Stromal cell of bone marrow (primary cell): ENCODE measurements around the gene TVP23C.

Experiments
- DNase-seq: peaks from one replicate; pipeline ENCODE4 v3.0.0-alpha.2; 2012; ENCODE audit warnings: low read depth

Gene TVP23C

DNA sequence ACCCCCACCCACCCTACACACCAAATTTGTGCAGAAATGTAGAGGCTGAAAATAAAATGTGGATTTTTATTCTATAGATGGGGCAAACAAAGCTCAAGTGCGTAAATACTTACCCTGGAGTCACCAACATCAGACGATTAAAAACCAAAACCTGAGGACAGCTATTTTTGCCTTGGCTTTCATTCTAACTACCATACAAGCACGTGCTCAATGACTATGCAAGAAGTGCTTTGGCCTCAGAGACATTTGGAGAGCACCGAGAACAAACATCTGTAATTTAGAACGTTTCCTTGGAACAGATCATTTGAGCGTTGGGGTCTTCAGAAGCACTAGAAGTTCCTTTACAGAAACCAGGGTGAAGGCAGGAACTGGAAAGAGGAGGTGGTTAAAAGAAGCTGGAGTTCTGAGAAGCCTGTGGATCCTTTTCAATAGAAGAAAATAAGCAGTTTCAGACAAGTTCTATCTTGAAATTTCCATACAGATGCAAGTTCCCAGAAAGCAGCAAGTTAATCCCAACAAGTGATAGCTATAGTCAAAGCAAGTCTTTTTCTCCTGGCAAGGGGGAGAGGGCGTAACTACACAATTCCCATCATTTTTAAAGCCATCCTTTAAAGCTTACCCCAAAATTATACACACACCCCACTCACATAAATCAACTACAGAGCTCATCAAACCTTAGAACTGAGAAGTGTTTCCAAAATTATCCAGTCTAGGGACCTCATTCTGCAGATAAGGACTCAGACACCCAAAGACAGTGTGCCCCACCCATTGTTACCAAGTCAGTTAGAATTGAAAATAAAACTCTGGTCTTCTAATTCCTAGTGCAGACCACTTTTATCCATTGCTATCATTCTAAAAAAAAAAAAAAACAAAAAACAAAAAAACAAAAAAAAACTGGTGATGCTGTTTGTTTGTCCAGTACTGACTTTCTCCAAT is 66.3 kb downstream of the TVP23C start:
- no peak for DNase-seq

DNA sequence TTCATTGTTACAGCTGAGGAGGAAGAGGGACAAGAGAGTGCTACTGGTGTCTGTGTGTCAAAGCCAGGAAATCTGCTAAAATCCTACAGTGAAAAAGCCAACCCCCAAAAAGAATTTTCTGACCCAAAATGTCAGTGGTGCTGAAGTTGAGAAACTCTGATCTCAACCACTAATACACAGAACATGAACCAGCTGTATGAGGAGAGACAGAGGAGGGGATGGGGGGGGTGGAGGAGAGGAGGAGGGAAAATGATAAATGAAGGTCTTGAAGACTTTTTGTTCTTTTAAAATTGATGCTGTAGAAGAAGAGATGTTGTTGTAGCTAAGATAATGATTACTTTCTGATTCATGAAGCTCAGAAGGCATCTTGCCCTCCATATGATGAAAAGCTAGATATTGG is 68.5 kb downstream of the TVP23C start:
- DNase-seq = no peak

DNA sequence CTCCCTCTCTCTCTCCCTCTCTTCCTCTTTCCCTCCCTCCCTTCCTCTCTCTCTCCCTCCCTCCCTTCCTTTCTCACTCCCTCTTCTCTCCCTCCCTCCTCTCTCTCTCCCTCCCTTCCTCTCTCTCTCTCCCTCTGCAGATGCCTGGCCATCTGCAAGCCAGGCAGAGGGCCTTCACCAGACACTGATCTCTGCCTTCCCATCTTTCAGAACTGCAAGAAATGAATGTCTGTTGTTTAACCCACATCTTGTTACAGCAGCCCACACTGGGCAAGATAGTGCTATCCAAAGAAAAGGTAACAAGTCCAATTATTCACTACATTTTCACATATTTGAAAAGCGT is 69.6 kb downstream of the TVP23C start:
- DNase-seq = no peak

DNA sequence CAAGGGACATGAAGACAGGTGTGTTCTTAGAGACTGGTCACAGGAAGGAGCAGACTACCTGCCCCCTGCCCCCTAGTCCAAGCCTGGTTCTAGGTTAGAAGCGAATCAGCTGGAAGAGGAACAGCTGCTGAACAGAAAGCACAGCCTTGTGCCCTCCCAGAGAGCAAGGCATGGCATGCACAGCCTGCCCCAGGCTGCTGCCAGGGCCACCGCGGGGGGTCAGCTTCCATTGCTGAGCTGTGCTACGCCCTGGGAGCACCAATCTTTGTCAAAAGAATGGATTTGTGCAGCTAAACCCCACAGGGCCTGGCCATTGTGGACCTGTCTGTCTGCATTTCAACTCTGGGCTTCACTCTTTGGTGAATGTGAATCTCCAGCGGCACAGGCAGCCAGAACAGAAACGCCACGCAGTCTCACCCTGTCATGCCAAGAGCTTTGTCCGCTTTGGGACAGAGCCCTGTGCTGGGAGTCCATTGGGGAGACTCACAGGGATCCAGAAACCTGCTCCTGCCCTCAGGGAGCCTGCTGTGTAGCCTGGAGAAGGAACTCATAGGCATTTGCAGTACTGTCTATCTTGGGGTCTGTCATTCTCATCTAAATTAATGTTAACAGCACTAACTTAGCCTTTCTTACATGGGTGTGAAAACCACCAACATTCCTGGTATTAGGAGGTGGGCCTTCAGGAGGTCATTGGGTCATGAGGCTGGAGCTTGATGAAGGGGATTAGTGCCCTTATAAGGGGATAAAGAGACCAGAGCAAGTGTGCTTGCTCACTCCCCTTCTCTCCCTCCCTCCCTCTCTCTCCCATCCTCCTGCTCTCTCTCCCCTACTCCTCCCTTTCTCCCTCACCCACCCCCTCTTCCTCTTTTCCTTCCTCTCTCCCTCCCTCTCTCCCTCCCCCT is 70.2 kb downstream of the TVP23C start:
- DNase-seq = no peak

DNA sequence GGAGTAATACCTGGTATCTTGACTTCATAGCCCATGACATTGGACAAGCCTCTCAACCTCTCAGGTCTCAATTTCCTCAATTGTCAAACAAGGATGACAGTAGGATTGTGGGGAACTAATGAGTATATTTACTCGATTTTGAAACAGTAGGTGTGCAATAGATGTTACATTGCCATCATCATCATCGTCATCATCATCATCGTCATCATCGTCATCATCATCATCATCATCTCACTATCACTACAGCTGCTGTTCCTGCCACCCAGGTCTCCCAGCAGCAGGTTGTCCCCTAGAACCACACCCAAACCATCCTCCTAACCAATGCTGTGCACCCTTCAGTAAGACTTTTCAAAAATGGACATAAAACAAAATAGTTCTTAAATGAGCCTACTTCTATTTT is 71.1 kb downstream of the TVP23C start:
- DNase-seq = no peak

DNA sequence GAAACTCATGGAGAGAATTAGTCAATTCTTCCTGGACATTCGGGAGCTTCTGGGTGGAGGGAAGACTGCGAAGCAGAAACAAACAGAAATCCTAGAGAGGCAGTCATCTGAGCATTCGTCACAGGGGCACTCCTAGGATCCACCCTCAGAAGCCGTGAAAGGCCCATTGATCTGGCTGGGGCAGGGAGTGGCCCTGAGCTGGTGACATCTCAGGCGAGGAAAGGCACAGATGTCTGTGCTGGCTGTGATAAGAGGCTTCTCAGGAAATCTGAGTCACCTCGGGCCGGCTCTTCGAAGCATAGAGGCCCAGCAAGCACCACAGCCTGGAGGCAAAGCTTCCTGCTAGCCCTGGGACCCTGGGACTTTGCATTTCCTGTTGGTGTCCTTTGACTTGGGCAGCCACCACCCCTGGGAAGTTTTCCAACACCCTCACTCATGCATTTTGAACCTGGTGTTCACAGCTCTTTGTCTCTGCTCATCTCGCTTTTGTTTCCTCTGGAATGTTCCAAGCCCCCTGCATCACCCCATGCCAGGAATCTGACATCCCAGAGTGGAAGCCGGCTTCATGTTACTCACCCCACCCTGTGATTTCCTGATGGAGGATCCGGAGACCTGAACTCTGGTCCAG is 72.5 kb downstream of the TVP23C start:
- DNase-seq = peak; percentile 82

DNA sequence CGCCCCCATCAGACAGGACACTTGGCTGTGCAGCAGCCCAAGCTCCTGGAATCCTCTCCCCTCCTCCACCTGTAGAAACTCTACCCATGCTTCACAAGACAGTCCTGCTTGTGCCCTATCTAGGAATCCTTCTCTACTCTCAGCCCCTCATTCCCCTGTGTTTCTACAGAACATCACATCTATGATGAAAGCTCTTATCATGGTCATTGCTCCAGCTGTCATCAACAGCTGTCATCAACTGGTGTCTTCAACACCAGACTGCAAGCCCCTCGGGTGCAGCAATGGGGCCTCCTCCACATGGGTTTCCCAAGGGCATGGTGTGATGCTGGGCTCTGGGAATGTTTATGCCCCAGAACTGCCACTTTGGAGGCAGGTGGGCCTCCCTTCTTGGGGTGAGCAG is 74.7 kb downstream of the TVP23C start:
- DNase-seq = no peak

DNA sequence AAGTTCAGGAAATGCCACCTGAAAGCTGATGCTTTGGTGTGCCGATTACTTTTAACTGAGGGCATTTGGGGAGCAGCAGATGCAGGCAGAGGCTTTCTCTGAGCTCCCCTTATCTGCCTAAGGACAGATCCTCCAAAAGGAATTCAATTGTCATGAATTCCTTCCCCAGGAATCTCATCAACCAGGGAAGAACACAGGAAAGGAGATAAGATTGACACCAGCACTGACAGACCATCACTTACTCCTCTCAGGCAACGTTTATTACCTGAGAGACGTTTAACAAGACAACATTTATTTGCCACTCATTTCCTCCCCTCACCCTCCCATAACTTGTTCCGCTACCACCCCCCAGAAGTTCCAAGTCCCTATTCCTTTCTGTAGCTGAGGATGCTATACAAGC is 78.2 kb downstream of the TVP23C start:
- DNase-seq = no peak

DNA sequence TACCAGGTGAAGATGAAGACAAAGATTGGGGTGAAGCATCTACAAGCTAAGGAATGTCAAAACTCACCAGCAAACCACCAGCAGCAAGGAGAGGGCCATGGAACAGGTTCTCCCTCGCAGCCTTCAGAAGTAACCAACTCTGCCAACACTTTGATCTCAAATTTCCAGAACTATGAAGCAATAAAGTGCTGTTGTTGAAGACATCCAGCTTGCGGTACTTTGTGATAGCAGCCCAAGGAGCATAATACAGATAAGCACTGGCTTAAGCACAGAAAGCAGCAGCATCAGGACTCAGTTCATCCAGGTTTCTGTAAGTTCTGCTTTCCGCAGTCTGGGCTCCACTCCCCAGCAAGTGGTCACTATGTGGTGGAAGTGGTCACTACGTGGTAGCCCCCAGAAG is 79.9 kb downstream of the TVP23C start:
- no peak for DNase-seq

DNA sequence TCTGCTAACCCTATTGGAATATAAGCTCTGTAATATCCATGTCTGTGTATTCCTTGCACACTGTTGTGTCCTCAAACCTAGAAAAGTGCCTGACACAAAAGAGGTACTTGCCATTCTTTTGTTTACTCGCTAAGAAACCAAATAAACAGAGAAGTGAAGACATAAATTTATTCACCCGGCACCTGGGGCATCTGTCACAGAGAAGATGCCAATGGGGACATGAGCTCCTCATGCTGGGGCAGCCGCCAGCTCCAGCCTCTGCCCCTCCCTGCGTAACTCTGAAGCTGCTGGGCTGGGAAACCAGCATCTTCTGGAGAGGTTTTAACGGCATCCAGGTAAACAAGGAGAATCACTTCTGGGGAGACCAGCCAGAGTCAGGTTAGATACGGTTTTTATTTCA is 80.8 kb downstream of the TVP23C start:
- no peak for DNase-seq

DNA sequence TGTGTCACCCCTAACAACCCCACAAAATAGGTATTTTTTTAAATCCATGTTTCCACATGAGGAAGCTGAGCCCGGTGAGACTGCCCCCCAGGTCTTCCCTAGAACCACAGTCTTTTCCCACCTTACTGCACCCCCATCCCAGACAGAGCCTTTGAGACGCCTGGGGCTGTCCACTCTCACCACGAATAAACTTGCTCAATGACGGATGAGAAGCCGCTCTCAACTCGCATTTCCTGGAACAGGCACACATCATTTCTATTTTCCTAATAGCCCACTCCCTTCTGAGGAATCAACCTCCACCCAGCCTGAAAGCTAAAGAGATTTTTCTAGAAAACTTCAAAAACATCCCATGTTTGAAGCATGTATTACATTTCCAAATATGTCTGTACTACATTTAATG is 81.8 kb downstream of the TVP23C start:
- no peak for DNase-seq

DNA sequence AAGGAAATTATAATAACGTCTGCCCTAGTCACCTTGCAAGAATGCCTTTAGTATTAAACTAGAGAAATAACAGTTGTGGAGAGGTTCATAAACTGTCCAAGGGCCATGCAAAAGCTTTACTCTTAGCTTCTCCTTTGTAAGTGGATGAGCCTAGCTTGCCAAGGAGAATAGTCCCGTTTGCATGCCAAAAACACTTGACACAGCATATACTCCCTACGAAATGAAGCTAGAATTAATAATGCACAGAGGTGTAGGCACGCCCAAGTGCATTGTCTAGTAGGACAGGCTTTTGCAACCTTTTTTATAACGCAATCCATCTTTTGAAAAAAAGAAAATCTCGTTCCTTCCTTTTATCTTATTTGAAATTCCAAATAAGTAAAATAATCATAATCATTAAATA is 83.1 kb downstream of the TVP23C start:
- no peak for DNase-seq

DNA sequence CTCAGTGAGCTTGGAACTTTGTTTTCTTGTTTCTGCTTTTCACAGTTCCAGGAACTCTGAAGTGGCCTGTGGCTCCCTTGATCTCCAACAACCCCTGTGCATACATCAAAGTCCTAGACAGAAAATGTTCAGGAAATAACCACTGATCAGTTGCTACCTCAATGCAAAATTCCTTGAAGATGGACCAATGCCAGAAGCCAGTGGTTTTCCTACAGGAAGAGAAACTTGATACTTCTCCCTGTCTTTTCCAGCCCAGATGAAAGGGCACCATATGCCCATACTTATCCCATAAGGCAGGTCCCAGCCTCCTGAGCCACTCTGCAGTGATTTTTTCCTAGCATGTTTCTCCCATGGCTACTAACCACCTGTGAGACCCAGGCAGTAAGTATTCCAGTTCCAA is 83.6 kb downstream of the TVP23C start:
- DNase-seq = no peak

DNA sequence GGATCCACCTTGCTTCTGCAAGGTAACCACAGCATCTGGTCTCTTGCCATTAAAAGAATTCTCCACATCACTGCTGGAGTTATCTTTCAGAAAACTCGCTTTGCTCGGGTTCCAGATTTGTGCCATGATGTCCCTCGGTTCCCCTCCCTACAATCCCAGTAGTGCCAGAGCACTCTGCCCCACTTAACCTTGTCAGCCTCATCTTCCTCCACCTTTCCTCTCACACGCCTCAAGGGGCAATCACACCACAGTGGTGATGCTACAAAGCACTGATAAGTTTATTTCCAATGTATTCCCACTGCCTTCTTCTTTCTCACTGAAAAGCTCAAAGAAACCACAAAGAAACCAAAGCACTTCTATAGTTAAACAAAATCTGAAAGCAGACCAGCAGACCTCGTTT is 84.4 kb downstream of the TVP23C start:
- DNase-seq = no peak

DNA sequence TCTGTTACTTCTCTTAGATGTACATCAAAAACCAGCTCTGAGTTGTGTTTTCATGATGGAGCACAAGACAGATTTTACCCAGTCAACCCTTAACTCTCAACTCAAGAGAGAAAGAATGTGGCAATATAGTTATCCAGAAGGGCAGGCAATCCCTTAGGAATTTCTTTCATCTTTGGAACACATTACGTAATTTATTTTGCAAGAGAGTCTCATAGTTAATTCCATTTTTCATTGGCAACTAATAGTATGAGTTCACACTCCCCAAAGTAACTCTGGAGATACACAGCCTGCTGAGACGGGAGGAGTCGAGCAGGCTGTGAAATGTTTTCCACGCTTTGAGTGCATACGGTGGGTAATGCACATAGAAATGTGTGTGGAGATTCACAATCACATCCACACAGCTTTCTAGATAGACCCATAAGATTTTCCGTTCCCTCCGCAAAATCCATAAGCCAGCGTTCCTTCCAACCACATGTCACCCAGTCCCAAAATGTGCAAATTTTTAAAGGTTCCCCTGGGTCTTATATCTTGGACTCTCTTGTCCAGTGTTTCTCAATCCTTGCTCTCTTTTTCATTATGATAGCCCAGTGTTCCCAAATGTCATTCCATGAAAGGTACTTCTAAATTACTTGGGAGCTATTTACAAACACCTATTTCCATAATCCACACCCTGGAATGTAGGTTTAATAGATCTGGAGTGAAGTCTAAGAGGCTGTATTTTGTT is 87.5 kb downstream of the TVP23C start:
- DNase-seq = peak; percentile 38

DNA sequence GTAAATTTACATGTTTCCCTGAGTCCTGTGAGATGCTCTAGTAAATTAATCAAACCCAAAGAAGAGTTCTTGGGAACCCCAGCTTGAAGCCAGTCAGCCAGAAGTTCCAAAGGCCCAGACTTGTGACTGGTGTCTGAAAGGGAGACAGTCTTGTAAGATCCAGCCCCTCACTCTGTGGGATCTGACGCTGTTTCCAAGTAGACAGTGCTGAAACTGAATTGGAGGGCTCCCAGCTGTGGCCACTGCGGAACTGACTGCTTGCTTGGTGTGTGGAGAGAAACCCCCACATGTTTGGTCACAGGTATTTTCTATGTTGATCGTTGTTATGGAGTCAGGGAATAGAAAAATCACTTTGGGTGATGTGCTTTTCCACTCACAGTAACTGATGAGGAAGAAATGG is 90.4 kb downstream of the TVP23C start:
- no peak for DNase-seq

DNA sequence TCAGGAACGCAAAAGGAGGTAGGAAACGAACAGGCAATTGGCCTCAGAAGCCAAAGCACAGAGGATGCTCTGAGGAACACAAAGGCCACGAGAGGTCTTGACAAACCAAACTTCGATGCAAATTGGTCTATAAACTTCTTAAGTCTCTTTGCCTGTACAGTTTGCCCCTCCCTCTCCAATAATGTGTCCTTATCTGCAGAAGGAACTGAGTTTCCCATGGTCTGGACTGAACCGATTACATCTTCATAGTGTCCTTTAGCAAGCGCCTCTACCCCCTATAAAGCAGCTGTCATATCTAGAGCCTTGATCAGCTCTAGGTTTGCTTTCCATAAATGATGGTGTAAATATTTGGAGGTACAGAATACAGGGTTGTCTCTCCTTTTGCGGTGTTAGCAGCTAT is 92.7 kb downstream of the TVP23C start:
- DNase-seq = no peak

DNA sequence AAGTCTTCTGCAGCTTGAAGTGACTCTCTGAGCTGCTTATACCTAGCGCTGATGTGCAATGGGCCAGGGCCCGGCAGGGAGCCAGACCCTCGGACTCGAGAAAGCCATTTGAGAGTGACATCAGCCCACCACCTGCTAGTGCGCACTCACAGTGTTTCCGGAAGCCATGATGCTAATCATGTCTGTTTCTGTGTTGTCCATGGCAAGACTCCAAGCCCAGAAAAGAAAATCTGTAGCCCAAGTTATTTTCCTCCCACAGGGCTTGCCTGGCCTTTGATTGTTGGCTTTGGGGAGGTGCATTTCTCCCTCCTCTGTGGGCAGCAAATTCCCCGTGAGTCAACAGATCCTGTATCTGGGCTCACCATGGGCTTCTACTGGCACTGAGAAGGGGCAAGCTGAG is 94.0 kb downstream of the TVP23C start:
- peak; percentile 51 for DNase-seq

DNA sequence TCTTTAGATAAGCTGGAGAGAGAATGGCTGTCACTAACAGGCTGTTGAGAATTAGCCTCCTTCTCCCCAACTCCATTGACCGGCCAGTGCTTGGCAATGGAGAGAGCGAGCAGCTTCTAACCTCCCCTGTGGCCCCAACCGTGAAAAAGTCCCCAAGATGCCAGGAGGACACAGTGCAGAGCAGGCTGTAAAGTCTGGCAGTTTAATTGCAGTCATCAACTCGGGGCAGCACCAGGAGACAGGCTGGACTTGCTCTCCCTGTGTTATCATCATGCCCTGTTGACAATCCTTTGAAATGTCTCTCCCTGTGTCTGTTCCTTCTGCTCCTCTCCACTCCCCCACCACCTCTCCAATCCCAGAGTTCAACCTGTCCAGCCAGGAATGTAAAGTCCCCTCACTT is 95.2 kb downstream of the TVP23C start:
- DNase-seq = no peak

DNA sequence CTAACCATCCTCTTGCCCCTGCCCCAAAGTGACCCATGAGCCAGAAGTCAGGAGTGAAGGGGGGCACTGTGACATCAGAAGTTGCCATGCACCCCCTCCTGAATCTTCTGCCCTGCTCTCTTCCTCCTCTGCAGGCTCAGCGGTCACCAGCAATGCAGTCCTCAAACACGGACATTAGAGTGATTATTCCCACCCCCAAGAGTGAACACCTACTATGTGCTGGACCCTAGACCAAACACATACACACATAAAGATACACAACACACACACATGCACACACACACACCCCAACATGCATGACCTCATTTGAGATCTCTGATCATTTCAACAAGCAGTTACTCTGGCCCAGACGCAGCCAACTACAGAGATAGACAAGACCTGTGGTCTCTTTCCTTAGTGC is 95.7 kb downstream of the TVP23C start, which contains the start of gene CDRT4:
CDRT4 (minus strand) TSS at position 30 of the 400 bp plus-strand sequence. CDS start 27,383 bp downstream, outside the sequence.
- DNase-seq = no peak

DNA sequence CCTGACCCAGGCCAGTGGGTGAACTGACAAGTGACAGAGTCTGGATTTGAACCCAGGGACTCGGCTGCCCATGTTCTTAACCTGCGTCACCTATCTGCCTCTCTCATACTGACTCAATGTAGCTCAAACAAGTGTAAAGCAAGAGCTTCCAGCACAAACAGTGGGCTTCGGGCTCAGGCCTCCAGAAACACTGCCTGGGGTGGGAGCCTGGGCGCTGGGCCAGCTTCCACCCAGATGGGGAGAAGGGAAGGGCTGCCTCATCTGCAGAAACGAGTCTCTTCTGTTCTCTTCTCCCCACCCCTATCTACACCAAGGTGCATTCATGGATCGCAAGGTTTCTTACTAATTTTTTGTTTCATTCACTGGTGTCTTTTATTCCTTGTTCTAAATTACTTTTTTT is 97.2 kb downstream of the TVP23C start:
- no peak for DNase-seq
